A549 (cell line): Measurements from ENCODE around the gene GATA2.

Source experiments
- ATOH8 ChIP-seq: fragments of 250-450 bp; sonication (Bioruptor Pico); IDR thresholded peaks from 2 replicates; pipeline ENCODE4 v1.5.0; 2020; ENCODE audit warnings: low read depth, mild to moderate bottlenecking, moderate library complexity
- CEBPB ChIP-seq, 2 experiments: fragments of >200 bp in 1 of 2; sonication (Bioruptor Twin) in 1 of 2; formaldehyde crosslinking in 1 of 2; IDR thresholded peaks; 2 replicates each; pipeline ENCODE4 v1.6.1; 2012 to 2016
- CHD4 ChIP-seq: fragments of 200-600 bp; sonication (generic); IDR thresholded peaks from 2 replicates; pipeline ENCODE4 v1.6.1; 2016; ENCODE audit warnings: antibody characterized with exemption, mild to moderate bottlenecking, borderline replicate concordance
- CTCF ChIP-seq: fragments of >200 bp; sonication (Bioruptor Twin); formaldehyde crosslinking; IDR thresholded peaks from 3 replicates; pipeline ENCODE4 v1.5.1; 2016
- EHF ChIP-seq: fragments of 250-450 bp; sonication (Bioruptor Pico); IDR thresholded peaks from 2 replicates; pipeline ENCODE4 v1.5.0; 2020; ENCODE audit warnings: mild to moderate bottlenecking
- MAX ChIP-seq: IDR thresholded peaks from 2 replicates; pipeline ENCODE4 v1.6.1; 2012
- NPAS2 ChIP-seq: fragments of 250-450 bp; sonication (Bioruptor Pico); IDR thresholded peaks from 2 replicates; pipeline ENCODE4 v1.8.0; 2022; ENCODE audit warnings: mild to moderate bottlenecking, moderate library complexity, borderline replicate concordance
- POLR2A ChIP-seq: IDR thresholded peaks from 2 replicates; pipeline ENCODE4 v1.6.1; 2012; ENCODE audit warnings: mild to moderate bottlenecking, low read length
- RFX5 ChIP-seq: fragments of 450-650 bp; IDR thresholded peaks from 2 replicates; pipeline ENCODE4 v1.7.1; 2014; ENCODE audit warnings: antibody characterized with exemption, mild to moderate bottlenecking, moderate library complexity
- ZC3H11A ChIP-seq: fragments of 450-650 bp; IDR thresholded peaks from 2 replicates; pipeline ENCODE4 v1.6.1; 2014; ENCODE audit warnings: antibody characterized with exemption, mild to moderate bottlenecking
- ZSCAN20 ChIP-seq: fragments of 250-450 bp; sonication (Bioruptor Pico); IDR thresholded peaks from 2 replicates; pipeline ENCODE4 v1.8.0; 2022; ENCODE audit warnings: mild to moderate bottlenecking, moderate library complexity

GRCh38 chr3:128469556-128469955 is 23.4 kb downstream of the GATA2 start:
- no peak for TF ChIP-seq CTCF
- TF ChIP-seq NPAS2 (CRISPR knock-in tag): no peak
- no peak for TF ChIP-seq ATOH8 (CRISPR knock-in tag)
- no peak for TF ChIP-seq MAX
- no peak for TF ChIP-seq ZSCAN20 (CRISPR knock-in tag)
- no peak for TF ChIP-seq POLR2A
- no peak for TF ChIP-seq CEBPB (IDR thresholded peaks at IDR 0.05)
- no peak for TF ChIP-seq EHF (CRISPR knock-in tag)
- no peak for TF ChIP-seq RFX5
- TF ChIP-seq CHD4: no peak
- no peak for TF ChIP-seq ZC3H11A
